HL-60 (cell line): ENCODE measurements around the gene DDI2.

Source experiments
- GABPA ChIP-seq: IDR thresholded peaks from 2 replicates; pipeline ENCODE4 v1.6.1; 2012; ENCODE audit warnings: low read depth
- REST ChIP-seq: IDR thresholded peaks from 2 replicates; pipeline ENCODE4 v1.6.1; 2012; ENCODE audit warnings: low read depth; ENCODE audit not compliant: insufficient replicate concordance
- SPI1 ChIP-seq: IDR thresholded peaks from 2 replicates; pipeline ENCODE4 v1.6.1; 2012; ENCODE audit warnings: low read depth, mild to moderate bottlenecking, borderline replicate concordance
- TF ChIP-seq, protein P1 (sequence below): IDR thresholded peaks from one replicate; pipeline ENCODE4 v1.5.1; 2011; ENCODE audit warnings: low read length, control low read depth, inconsistent platforms; ENCODE audit not compliant: insufficient read depth

GRCh38 chr1:15704526-15705183 is 87.4 kb downstream of the DDI2 start:
- TF ChIP-seq, protein P1, sequence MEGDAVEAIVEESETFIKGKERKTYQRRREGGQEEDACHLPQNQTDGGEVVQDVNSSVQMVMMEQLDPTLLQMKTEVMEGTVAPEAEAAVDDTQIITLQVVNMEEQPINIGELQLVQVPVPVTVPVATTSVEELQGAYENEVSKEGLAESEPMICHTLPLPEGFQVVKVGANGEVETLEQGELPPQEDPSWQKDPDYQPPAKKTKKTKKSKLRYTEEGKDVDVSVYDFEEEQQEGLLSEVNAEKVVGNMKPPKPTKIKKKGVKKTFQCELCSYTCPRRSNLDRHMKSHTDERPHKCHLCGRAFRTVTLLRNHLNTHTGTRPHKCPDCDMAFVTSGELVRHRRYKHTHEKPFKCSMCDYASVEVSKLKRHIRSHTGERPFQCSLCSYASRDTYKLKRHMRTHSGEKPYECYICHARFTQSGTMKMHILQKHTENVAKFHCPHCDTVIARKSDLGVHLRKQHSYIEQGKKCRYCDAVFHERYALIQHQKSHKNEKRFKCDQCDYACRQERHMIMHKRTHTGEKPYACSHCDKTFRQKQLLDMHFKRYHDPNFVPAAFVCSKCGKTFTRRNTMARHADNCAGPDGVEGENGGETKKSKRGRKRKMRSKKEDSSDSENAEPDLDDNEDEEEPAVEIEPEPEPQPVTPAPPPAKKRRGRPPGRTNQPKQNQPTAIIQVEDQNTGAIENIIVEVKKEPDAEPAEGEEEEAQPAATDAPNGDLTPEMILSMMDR, result no peak
- no peak for TF ChIP-seq GABPA
- no peak for TF ChIP-seq REST
- no peak for TF ChIP-seq SPI1
